Measurements from ENCODE around the gene PLPP3.

The PLPP3 gene

GRCh38 chr1:56489695-56490094, 89.7 kb downstream of the PLPP3 start (continued):
- TF ChIP-seq ZNF148 (tag by site-specific recombination; IDR thresholded peaks at IDR 0.05; ENCODE audit: borderline replicate concordance): no peak
- no peak for TF ChIP-seq ZNF747 (tag by site-specific recombination; IDR thresholded peaks at IDR 0.05)
- TF ChIP-seq ZBTB17 (tag by site-specific recombination; IDR thresholded peaks at IDR 0.05): no peak
- no peak for TF ChIP-seq ZBTB10 (tag by site-specific recombination; IDR thresholded peaks at IDR 0.05)
- no peak for TF ChIP-seq ZNF174 (tag by site-specific recombination; IDR thresholded peaks at IDR 0.05)
- no peak for TF ChIP-seq ZNF558 (tag by site-specific recombination; IDR thresholded peaks at IDR 0.05)
- TF ChIP-seq RBAK (tag by site-specific recombination; IDR thresholded peaks at IDR 0.05): no peak

- Histone ChIP-seq H3K27ac (ENCODE audit: extremely low read depth, low read depth, low read length) (no peak overlapping the region), H3K36me3 (ENCODE audit: control insufficient read depth in 2 of 2, insufficient read depth in 1 of 2, low read length in 2 of 2) (no peaks in the 10 kb centered on the region), H3K9me3 (ENCODE audit: control insufficient read depth, insufficient read depth, low read depth, low read length) (no peaks in the 10 kb centered on the region), H3K4me3 (ENCODE audit: low read depth, low read length) (no peak overlapping the region), H3K4me1 (ENCODE audit: control insufficient read depth, insufficient read depth, low read length) (no peaks in the 10 kb centered on the region)
- ChIA-PET POLR2A (no interaction called here), CTCF (no interaction called here)
- TF ChIP-seq KLF7 (tag by site-specific recombination; IDR thresholded peaks at IDR 0.05; ENCODE audit: borderline replicate concordance) (no peak), PATZ1 (tag by site-specific recombination; IDR thresholded peaks at IDR 0.05) (no peak), KLF17 (tag by site-specific recombination; IDR thresholded peaks at IDR 0.05) (no peak), ZNF404 (tag by site-specific recombination; IDR thresholded peaks at IDR 0.05) (no peak), AEBP2 (tag by site-specific recombination; IDR thresholded peaks at IDR 0.05; ENCODE audit: borderline replicate concordance) (no peak), SCRT2 (tag by site-specific recombination; IDR thresholded peaks at IDR 0.05) (no peak), PRDM6 (tag by site-specific recombination; IDR thresholded peaks at IDR 0.05) (no peak), TSHZ1 (tag by site-specific recombination; IDR thresholded peaks at IDR 0.05; ENCODE audit: borderline replicate concordance) (no peak), ZNF785 (tag by site-specific recombination; IDR thresholded peaks at IDR 0.05) (no peak)
These were observed 94.7 kb downstream of the PLPP3 start for GRCh38 chr1:56484695-56485094.

Measured in HEK293 (cell line).